Keratinocyte (primary cell): ENCODE measurements around the gene PRSS12.

Experiments
- CTCF ChIP-seq, 3 experiments: IDR thresholded peaks in 1 of 3; conservative IDR thresholded peaks in 1 of 3; optimal IDR thresholded peaks in 1 of 3; 2 replicates in 2 of 3; 3 replicates in 1 of 3; pipeline versions ENCODE3 to v1.5.1; 2011; ENCODE audit warnings: low read length in 3 of 3, mild to moderate bottlenecking in 3 of 3, moderate library complexity in 2 of 3, control low read depth in 1 of 3, inconsistent platforms in 1 of 3; ENCODE audit not compliant: insufficient read depth in 2 of 3; ENCODE audit errors: extremely low read depth in 1 of 3
- EZH2 ChIP-seq: IDR thresholded peaks from one replicate; pipeline ENCODE4 v1.6.1; 2012; ENCODE audit warnings: inconsistent platforms, mild to moderate bottlenecking, low read length, moderate library complexity

DNA sequence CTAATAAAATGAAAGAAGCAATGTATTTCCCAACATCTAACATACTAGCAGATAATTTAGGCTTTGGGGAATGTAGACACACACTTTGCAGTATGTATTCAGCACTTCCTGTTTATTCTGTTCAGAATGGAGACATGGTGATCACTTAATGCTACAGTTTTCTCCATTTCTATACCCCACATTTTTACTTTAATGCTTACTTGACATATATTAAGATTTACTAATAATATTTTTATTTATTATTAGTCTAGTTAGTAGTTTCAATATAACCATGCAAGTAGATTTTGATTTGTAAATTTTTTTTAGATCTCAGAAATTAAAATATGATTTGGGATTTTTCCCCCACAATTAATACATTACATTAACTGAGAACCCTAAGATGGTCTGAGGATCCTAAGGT is 98.4 kb downstream of the PRSS12 start:
- TF ChIP-seq CTCF (optimal IDR thresholded peaks at IDR 0.05 in 1 of 3, IDR thresholded peaks at IDR 0.05 in 1 of 3, conservative IDR thresholded peaks at IDR 0.05 in 1 of 3; ENCODE audit: extremely low read depth in 1 of 3, insufficient read depth in 2 of 3, low read length in 3 of 3) (no peak), EZH2 (no peak)
